Activated T-helper 2 cell treated with anti-CD3 and anti-CD28 coated beads, Interferon-gamma antibody, Interleukin-2, Interleukin-4, amounts not matched to agents 10 μg/mL and 5 μg/mL and 100 μg/mL, durations not matched to agents 14 hours and 24 hours and 36 hours (primary cell): ENCODE measurements around the gene UBE2D2. TPM values are rescaled to one million over a fixed set of nuclear protein-coding genes. Genes with fewer than 3 reads are reported as not detected.
"Not testable (repeated sequence)": the region's sequence is repeated elsewhere in the genome, so short reads cannot be mapped to it uniquely, and the experiment has no call there.

ENCODE experiments used
- DNase-seq: peaks from one replicate; pipeline ENCODE4 v3.0.0; 2021; ENCODE audit warnings: low spot score
- H3K27ac Mint-ChIP-seq: one replicate; pipeline ENCODE4 v1.8.0; 2021; ENCODE audit warnings: mixed read lengths
- H3K27me3 Mint-ChIP-seq: one replicate; pipeline ENCODE4 v1.8.0; 2021; ENCODE audit warnings: low read depth, mixed read lengths
- H3K36me3 Mint-ChIP-seq: one replicate; pipeline ENCODE4 v1.8.0; 2021; ENCODE audit warnings: low read depth, mixed read lengths
- H3K4me1 Mint-ChIP-seq: one replicate; pipeline ENCODE4 v1.8.0; 2021; ENCODE audit warnings: low read depth, mixed read lengths
- H3K4me3 Mint-ChIP-seq: one replicate; pipeline ENCODE4 v1.8.0; 2021; ENCODE audit warnings: low read depth, mild to moderate bottlenecking, moderate library complexity, mixed read lengths
- H3K9me3 Mint-ChIP-seq: one replicate; pipeline ENCODE4 v1.8.0; 2021; ENCODE audit warnings: mixed read lengths
- intact Hi-C: fragments of 100-400 bp; cut with micrococcal nuclease; formaldehyde crosslinking; loops from one replicate; pipeline ENCODE4 v1.15.1; 2023
- total RNA-seq: library from RNA; stranded (reverse); gene quantifications from 2 replicates; pipeline ENCODE4 v1.2.3, GENCODE V29; 2022

UBE2D2 gene
- total RNA-seq, 1 donor from 2014 or later, result 262 TPM

GRCh38 chr5:139575313-139575646, 14.1 kb downstream of the UBE2D2 start:
- peak overlapping the region; percentile 56 for H3K27ac Mint-ChIP-seq
- no peaks in the 10 kb centered on the region for H3K9me3 Mint-ChIP-seq
- H3K27me3 Mint-ChIP-seq, result no peaks in the 10 kb centered on the region
- peaks cover 52% of the 10 kb centered on the region for H3K4me1 Mint-ChIP-seq
- H3K4me3 Mint-ChIP-seq, result peak overlapping the region; percentile 65
- no peak for DNase-seq
- H3K36me3 Mint-ChIP-seq, result peaks cover 40% of the 10 kb centered on the region
- intact Hi-C loops, result loop anchor here (1.0 to 10.0 kb wide), 4 partner anchors 12 to 120 kb away; no protein-coding TSS in a partner anchor

GRCh38 chr5:139575751-139576150, 14.6 kb downstream of the UBE2D2 start:
- intact Hi-C loops, result loop anchor here (1.0 to 10.0 kb wide), 4 partner anchors 12 to 119 kb away; no protein-coding TSS in a partner anchor
- Mint-ChIP-seq H3K36me3 (peaks cover 42% of the 10 kb centered on the region), H3K27ac (peak overlapping the region; percentile 56), H3K4me1 (peaks cover 53% of the 10 kb centered on the region), H3K27me3 (no peaks in the 10 kb centered on the region), H3K4me3 (peak overlapping the region; percentile 65), H3K9me3 (no peaks in the 10 kb centered on the region)
- DNase-seq, result peak; percentile 13

GRCh38 chr5:139577689-139578290, 16.7 kb downstream of the UBE2D2 start:
- Mint-ChIP-seq H3K4me3 (peak overlapping the region; percentile 3), H3K4me1 (peaks cover 45% of the 10 kb centered on the region), H3K9me3 (no peaks in the 10 kb centered on the region), H3K36me3 (peaks cover 38% of the 10 kb centered on the region), H3K27me3 (no peaks in the 10 kb centered on the region), H3K27ac (peak overlapping the region; percentile 80)
- intact Hi-C loops, result loop anchor here (5.0 to 10.0 kb wide), 3 partner anchors 35 to 117 kb away; no protein-coding TSS in a partner anchor
- no peak for DNase-seq

GRCh38 chr5:139578325-139578724, 17.2 kb downstream of the UBE2D2 start:
- no peak overlapping the region for H3K4me3 Mint-ChIP-seq
- peaks cover 45% of the 10 kb centered on the region for H3K4me1 Mint-ChIP-seq
- H3K27me3 Mint-ChIP-seq, result no peaks in the 10 kb centered on the region
- intact Hi-C loops, result loop anchor here (5.0 to 10.0 kb wide), 3 partner anchors 34 to 116 kb away; no protein-coding TSS in a partner anchor
- DNase-seq, result no peak
- peak overlapping the region; percentile 18 for H3K27ac Mint-ChIP-seq
- H3K36me3 Mint-ChIP-seq, result peaks cover 38% of the 10 kb centered on the region
- no peaks in the 10 kb centered on the region for H3K9me3 Mint-ChIP-seq

GRCh38 chr5:139582181-139582580, 21.0 kb downstream of the UBE2D2 start:
- peaks cover 25% of the 10 kb centered on the region for H3K4me1 Mint-ChIP-seq
- H3K9me3 Mint-ChIP-seq, intact Hi-C loops, H3K4me3 Mint-ChIP-seq, DNase-seq, H3K27me3 Mint-ChIP-seq, H3K27ac Mint-ChIP-seq: not testable (repeated sequence)
- H3K36me3 Mint-ChIP-seq, result peaks cover 37% of the 10 kb centered on the region

GRCh38 chr5:139584137-139584536, 23.0 kb downstream of the UBE2D2 start:
- Mint-ChIP-seq H3K4me1 (peaks cover 13% of the 10 kb centered on the region), H3K27me3 (no peaks in the 10 kb centered on the region), H3K27ac (peak overlapping the region; percentile 30), H3K9me3 (no peaks in the 10 kb centered on the region), H3K36me3 (peaks cover 40% of the 10 kb centered on the region), H3K4me3 (no peak overlapping the region)
- no peak for DNase-seq
- intact Hi-C loops, result no loop called here

GRCh38 chr5:139588116-139588515, 27.0 kb downstream of the UBE2D2 start:
- H3K36me3 Mint-ChIP-seq, result peaks cover 46% of the 10 kb centered on the region
- peaks cover 19% of the 10 kb centered on the region for H3K4me1 Mint-ChIP-seq
- H3K27ac Mint-ChIP-seq, H3K4me3 Mint-ChIP-seq, DNase-seq, intact Hi-C loops, H3K9me3 Mint-ChIP-seq, H3K27me3 Mint-ChIP-seq: not testable (repeated sequence)

- no peaks in the 10 kb centered on the region for H3K9me3 Mint-ChIP-seq
- no peak overlapping the region for H3K4me3 Mint-ChIP-seq
- H3K27me3 Mint-ChIP-seq, result no peaks in the 10 kb centered on the region
- peaks cover 42% of the 10 kb centered on the region for H3K36me3 Mint-ChIP-seq
- intact Hi-C loops, result no loop called here
- DNase-seq, result no peak
- H3K27ac Mint-ChIP-seq, result peak overlapping the region; percentile 12
- peaks cover 18% of the 10 kb centered on the region for H3K4me1 Mint-ChIP-seq
These were observed 27.8 kb downstream of the UBE2D2 start for GRCh38 chr5:139588962-139589361.

GRCh38 chr5:139592289-139592688, 31.1 kb downstream of the UBE2D2 start:
- H3K4me1 Mint-ChIP-seq, result peaks cover 15% of the 10 kb centered on the region
- peaks cover 45% of the 10 kb centered on the region for H3K36me3 Mint-ChIP-seq

GRCh38 chr5:139593076-139593475, 31.9 kb downstream of the UBE2D2 start:
- intact Hi-C loops, H3K27ac Mint-ChIP-seq, H3K4me3 Mint-ChIP-seq, H3K27me3 Mint-ChIP-seq, DNase-seq, H3K9me3 Mint-ChIP-seq: not testable (repeated sequence)
- Mint-ChIP-seq H3K4me1 (peaks cover 18% of the 10 kb centered on the region), H3K36me3 (peaks cover 43% of the 10 kb centered on the region)

More at GRCh38 chr5:139592289-139592688, 31.1 kb downstream of the UBE2D2 start:
- intact Hi-C loops, result no loop called here
- no peak for DNase-seq
- Mint-ChIP-seq H3K4me3 (no peak overlapping the region), H3K27ac (no peak overlapping the region), H3K9me3 (peaks cover 4% of the 10 kb centered on the region), H3K27me3 (no peaks in the 10 kb centered on the region)

GRCh38 chr5:139593716-139594319, 32.7 kb downstream of the UBE2D2 start:
- H3K27ac Mint-ChIP-seq, result no peak overlapping the region
- H3K9me3 Mint-ChIP-seq, result peaks cover 4% of the 10 kb centered on the region
- peaks cover 45% of the 10 kb centered on the region for H3K36me3 Mint-ChIP-seq
- intact Hi-C loops, result no loop called here
- H3K4me3 Mint-ChIP-seq, result no peak overlapping the region
- peaks cover 17% of the 10 kb centered on the region for H3K4me1 Mint-ChIP-seq
- no peaks in the 10 kb centered on the region for H3K27me3 Mint-ChIP-seq
- DNase-seq, result no peak

- intact Hi-C loops, result no loop called here
- peak overlapping the region; percentile 67 for H3K27ac Mint-ChIP-seq
- peaks cover 12% of the 10 kb centered on the region for H3K4me1 Mint-ChIP-seq
- H3K4me3 Mint-ChIP-seq, result no peak overlapping the region
- peaks cover 46% of the 10 kb centered on the region for H3K36me3 Mint-ChIP-seq
- H3K9me3 Mint-ChIP-seq, result peaks cover 4% of the 10 kb centered on the region
- H3K27me3 Mint-ChIP-seq, result no peaks in the 10 kb centered on the region
- DNase-seq, result no peak
These were observed 36.0 kb downstream of the UBE2D2 start for GRCh38 chr5:139597134-139597533.

GRCh38 chr5:139598601-139598965, 37.4 kb downstream of the UBE2D2 start:
- H3K36me3 Mint-ChIP-seq, result peaks cover 55% of the 10 kb centered on the region
- H3K9me3 Mint-ChIP-seq, intact Hi-C loops, H3K4me3 Mint-ChIP-seq, H3K27me3 Mint-ChIP-seq, H3K27ac Mint-ChIP-seq, DNase-seq, H3K4me1 Mint-ChIP-seq: not testable (repeated sequence)
